Stromal cell of bone marrow (primary cell): Measurements from ENCODE around the gene AASDH.

ENCODE experiments used
- DNase-seq: peaks from one replicate; pipeline ENCODE4 v3.0.0-alpha.2; 2012; ENCODE audit warnings: low read depth

The AASDH gene

GRCh38 chr4:56316011-56316650, 71.2 kb downstream of the AASDH start:
- DNase-seq = no peak

DNA sequence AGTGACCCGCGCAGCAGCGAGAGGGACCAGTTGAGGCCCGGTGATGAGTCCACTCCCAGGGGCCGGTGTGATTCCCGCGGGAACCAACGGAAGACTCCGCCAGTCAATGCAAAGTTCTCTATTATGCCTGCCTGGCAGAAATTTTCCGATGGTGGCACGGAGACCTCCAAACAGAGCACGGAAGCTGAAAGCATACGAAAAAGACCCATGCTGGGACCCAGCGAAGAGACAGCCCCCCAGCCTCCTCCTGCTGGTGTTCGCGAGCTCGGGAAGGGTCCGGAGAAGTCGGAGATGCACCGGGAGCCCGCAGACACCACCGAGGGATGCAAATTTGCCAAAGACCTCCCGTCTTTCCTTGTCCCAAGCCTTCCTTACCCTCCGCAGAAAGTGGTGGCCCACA, 71.7 kb downstream of the AASDH start:
- no peak for DNase-seq

DNA sequence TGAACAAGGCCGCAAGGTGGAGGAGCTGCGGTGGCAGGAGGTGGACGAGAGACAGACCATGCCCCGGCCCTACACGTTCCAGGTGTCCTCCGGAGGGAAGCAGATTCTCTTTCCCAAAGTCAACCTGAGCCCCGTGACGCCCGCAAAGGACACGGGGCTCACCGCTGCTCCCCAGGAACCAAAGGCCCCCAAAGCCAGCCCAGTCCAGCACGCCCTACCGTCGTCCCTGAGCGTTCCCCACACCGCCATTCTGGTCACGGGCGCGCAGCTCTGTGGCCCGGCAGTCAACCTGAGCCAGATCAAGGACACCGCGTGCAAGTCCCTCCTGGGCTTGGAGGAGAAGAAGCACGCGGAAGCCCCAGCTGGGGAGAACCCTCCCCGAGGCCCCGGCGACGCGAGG, 72.2 kb downstream of the AASDH start:
- no peak for DNase-seq

- DNase-seq = no peak
These were observed 72.9 kb downstream of the AASDH start for GRCh38 chr4:56314207-56314915.

GRCh38 chr4:56313132-56313531, 74.2 kb downstream of the AASDH start:
- no peak for DNase-seq

DNA sequence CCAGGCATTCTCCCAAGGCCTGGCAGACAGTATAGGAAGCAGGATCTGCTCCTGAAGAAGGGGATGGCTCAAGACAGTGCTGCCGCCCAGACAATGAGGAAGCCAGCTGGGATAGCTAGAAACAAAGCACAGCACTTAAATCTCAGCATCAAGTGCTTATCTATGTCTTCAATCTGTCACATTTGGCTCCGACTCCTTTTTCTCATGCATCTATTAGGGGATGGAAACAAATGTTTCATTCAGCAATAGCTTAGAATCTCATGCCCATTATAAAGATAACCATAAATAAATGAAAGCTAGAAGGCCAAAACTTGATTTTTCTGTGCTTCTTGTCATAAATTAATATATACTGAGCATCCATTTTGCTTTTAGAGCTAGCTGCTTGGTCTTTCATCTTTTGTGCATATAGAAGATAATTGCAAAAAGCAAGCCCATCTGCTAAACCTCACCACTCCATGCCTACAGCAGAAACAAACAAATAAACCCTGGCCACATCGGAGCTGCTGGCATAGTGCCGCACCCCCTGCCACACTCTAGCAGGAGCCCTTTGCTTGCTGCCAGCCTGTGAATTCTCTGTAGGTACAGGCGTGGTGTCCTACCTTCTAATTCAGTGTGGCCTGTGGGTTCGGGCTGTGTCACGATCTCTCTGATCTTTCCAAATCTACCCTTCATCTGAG, 75.9 kb downstream of the AASDH start:
- no peak for DNase-seq

GRCh38 chr4:56310401-56311125, 76.7 kb downstream of the AASDH start:
- DNase-seq = no peak

DNA sequence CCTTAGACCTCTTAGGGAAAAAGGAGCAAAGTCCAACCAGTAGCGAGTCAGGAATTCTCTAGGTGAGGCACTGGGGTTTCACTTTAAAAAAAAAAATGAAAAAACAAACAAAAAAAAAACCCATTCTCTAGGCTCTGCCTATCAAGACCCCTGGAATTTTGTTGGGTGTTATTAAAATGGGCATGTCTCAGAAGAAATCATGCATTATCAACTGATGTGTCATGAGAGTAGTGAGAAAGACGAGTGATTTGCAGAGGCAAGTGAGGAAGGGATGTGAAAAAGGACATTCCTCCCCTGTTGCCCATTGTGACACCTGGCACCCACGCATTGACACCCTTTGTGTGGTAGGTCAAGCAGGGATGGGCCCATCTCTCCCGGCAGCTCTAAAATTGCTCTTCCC, 78.9 kb downstream of the AASDH start:
- DNase-seq = no peak

- peak; percentile 2 for DNase-seq
These were observed 79.9 kb downstream of the AASDH start for GRCh38 chr4:56307423-56307822.

- DNase-seq = no peak
These were observed 81.9 kb downstream of the AASDH start for GRCh38 chr4:56305390-56305789.

GRCh38 chr4:56303921-56304320, 83.4 kb downstream of the AASDH start:
- DNase-seq = no peak

DNA sequence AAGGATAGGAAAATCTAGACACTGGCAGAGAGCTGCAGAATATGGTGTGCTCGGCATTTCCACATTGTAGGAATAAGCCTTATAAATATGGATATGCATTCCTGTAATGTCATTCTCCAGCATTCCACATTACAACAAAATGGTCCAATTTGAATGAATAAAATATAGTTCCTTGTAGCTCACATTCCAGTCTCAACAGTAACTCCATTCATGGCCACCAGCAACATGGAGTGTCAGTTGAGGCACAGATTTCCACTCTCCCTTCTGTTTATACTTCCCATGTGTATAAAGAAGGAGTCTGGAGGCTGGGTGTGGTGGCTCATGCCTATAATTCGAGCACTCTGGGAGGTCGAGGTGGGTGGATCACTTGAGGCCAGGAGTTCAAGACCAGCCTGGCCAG, 84.5 kb downstream of the AASDH start:
- DNase-seq = no peak

- no peak for DNase-seq
These were observed 85.2 kb downstream of the AASDH start for GRCh38 chr4:56301997-56302496.

DNA sequence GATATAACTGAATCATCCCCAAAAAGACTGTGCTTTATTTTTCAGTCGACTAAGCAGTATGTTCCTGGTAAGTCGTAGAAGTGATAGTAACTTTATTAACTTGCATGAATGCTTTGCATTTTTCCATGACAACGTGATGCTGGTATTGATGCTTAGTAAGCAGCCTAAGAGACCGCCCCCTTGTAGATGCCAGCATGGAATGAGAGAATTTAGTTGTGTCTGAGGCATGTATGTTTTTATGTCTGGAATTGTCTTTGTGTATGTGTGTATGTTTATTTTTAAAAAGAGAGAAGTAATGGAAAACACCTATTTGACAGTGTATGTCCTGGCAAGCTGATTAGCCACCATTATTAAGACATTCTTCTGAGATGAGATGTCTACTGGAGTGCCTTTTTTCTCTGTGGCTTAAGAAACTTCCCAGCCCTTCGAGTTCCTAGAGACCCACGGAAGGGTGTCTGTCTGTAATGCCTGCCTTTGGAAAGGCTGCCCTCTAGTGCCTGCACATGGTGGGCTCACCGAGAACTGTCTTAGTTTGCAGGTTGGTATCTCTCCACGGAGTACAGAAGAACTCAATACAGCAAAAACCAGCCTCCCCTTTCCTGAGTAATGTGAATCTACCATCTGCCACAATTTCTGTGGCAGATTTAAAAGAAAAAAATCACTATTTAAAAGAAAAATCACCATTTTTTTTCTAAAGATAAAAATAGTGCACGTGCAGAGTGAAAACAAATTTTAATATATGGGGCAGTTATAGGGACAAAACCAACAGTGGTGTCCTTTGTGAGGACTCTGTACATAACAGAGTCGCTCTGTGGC, 85.9 kb downstream of the AASDH start:
- DNase-seq = peak; percentile 73

DNA sequence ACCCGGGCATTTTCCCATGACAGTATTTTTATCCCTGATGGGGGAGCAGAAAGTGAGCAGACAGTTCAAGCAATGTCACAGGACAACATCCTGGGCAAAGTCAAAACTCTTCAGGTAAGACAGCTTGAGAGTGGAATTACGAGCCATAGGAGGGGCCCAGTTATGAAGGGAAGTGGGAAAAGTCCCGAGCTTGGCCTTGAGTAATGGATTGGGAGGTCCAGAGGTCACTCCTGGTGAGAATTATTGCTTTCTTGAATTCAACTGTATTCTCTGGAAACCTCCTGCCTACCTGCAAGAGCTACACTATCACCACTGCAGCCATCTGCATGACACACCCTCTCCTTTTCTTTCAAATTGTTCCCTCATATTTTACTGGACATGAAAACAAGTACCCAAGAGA, 89.1 kb downstream of the AASDH start:
- no peak for DNase-seq

GRCh38 chr4:56297776-56298175, 89.5 kb downstream of the AASDH start:
- no peak for DNase-seq

DNA sequence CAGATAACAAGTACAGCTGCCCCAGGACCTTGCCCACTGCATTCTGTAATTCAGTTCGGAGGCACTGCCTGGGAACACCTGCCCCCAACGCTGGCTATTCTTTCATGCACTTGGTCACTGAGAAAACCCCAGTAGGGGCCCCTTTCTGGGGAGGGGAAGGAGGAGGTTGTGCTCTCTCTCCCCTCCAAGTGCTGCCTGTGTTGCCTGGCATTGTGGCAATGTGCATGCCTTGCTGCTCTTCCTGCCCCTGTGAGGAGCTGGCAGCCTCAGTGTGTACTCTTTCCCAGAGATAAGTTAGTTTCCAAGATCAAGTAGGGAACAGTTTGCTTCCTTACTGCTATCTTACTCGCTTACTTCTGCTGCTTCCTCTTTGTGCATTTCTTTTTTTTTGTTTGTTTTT, 90.8 kb downstream of the AASDH start:
- no peak for DNase-seq

DNA sequence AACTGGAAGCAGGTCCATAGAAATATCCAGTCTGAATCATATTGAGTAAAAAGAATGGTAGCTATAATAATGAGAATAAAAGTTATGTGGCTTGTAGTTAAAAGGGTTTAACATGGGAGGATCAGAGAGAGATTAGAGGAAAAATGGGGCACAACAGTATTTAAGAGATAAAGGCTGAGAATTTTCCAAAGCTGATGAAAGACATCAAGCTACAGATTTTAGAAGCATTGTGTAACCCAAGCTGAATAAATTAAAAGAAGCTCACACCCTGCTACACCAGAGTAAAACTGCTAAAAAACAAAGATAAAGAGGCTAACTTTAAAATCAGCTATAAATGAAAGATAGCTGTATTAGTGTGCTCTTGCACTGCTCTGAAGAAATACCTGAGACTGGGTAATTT, 94.2 kb downstream of the AASDH start:
- DNase-seq = no peak

GRCh38 chr4:56289934-56290333, 97.4 kb downstream of the AASDH start:
- no peak for DNase-seq

DNA sequence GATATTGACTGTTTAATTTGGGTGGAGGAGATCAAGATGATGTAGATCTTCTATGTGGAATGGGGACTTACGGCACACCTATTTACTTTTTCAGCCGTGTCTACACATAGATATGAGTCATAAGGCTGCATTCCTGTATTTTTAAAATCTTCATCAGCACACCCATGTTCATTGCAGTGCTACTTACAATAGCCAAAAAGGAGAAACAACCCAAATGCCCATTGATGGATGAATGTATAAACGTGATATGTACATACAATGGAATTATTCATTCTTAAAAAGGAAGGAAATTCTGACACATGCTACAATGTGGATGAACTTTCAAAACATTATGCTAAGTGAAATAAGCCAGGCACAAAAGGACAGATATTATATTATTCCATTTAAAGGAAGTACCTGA, 98.6 kb downstream of the AASDH start:
- no peak for DNase-seq
